SK-N-SH treated with all-trans-retinoic acid at 6 μM for 48 hours (cell line): ENCODE data around the gene HNF1A.

ENCODE experiments used
- ATAC-seq: fragments of 200-7000 bp; cut with Tn5 transposase; 3 replicates; pipeline ENCODE4 v1.9.1; 2020; ENCODE audit warnings: mild to moderate bottlenecking, moderate library complexity
- ARNTL ChIP-seq: fragments of 450-650 bp; formaldehyde crosslinking; IDR thresholded peaks from 2 replicates; pipeline ENCODE4 v1.5.0; 2020; ENCODE audit warnings: low read depth, mild to moderate bottlenecking, moderate library complexity, borderline replicate concordance
- BACH2 ChIP-seq: fragments of 250-450 bp; sonication (Bioruptor Pico); IDR thresholded peaks from 2 replicates; pipeline ENCODE4 v1.9.0; 2021; ENCODE audit warnings: mild to moderate bottlenecking, borderline replicate concordance
- CREB5 ChIP-seq: fragments of 250-450 bp; sonication (Bioruptor Pico); IDR thresholded peaks from 2 replicates; pipeline ENCODE4 v1.5.1; 2020; ENCODE audit warnings: low read depth, mild to moderate bottlenecking, moderate library complexity
- CSRNP3 ChIP-seq: fragments of 250-450 bp; sonication (Bioruptor Pico); IDR thresholded peaks from 2 replicates; pipeline ENCODE4 v1.5.1; 2021; ENCODE audit warnings: mild to moderate bottlenecking, moderate library complexity
- ESRRG ChIP-seq: fragments of 250-450 bp; sonication (Bioruptor Pico); IDR thresholded peaks from 2 replicates; pipeline ENCODE4 v1.6.1; 2021; ENCODE audit warnings: mild to moderate bottlenecking
- GLIS3 ChIP-seq: fragments of 250-450 bp; sonication (Bioruptor Pico); IDR thresholded peaks from 2 replicates; pipeline ENCODE4 v1.5.0; 2020; ENCODE audit warnings: mild to moderate bottlenecking, moderate library complexity
- ISL1 ChIP-seq: fragments of 250-450 bp; sonication (Bioruptor Pico); IDR thresholded peaks from 2 replicates; pipeline ENCODE4 v2.1.2; 2022; ENCODE audit warnings: mild to moderate bottlenecking, moderate library complexity
- OSR1 ChIP-seq: fragments of 250-450 bp; sonication (Bioruptor Pico); IDR thresholded peaks from 2 replicates; pipeline ENCODE4 v1.8.0; 2022; ENCODE audit warnings: moderate library complexity, mild to moderate bottlenecking, inconsistent platforms
- PPARA ChIP-seq: fragments of 250-450 bp; sonication (Bioruptor Pico); IDR thresholded peaks from 2 replicates; pipeline ENCODE4 v1.5.0; 2020; ENCODE audit warnings: mild to moderate bottlenecking, borderline replicate concordance
- RARB ChIP-seq: fragments of 250-450 bp; sonication (Bioruptor Pico); IDR thresholded peaks from 2 replicates; pipeline ENCODE4 v1.8.0; 2021; ENCODE audit warnings: mild to moderate bottlenecking, moderate library complexity
- SNAI2 ChIP-seq: fragments of 250-450 bp; sonication (Bioruptor Pico); IDR thresholded peaks from 2 replicates; pipeline ENCODE4 v1.5.0; 2020; ENCODE audit warnings: mild to moderate bottlenecking, moderate library complexity
- ZC3H10 ChIP-seq: fragments of 250-450 bp; sonication (Bioruptor Pico); IDR thresholded peaks from 2 replicates; pipeline ENCODE4 v1.5.1; 2021; ENCODE audit warnings: mild to moderate bottlenecking, moderate library complexity
- ZFP3 ChIP-seq: fragments of 250-450 bp; sonication (Bioruptor Pico); IDR thresholded peaks from 2 replicates; pipeline ENCODE4 v1.5.0; 2020; ENCODE audit warnings: mild to moderate bottlenecking, moderate library complexity
- ZFP30 ChIP-seq: fragments of 450-650 bp; formaldehyde crosslinking; IDR thresholded peaks from 2 replicates; pipeline ENCODE4 v1.5.0; 2022; ENCODE audit warnings: mild to moderate bottlenecking, moderate library complexity
- ZNF565 ChIP-seq: fragments of 450-650 bp; formaldehyde crosslinking; conservative IDR thresholded peaks from 2 replicates; pipeline ENCODE4 v1.5.0; 2020; ENCODE audit warnings: low read depth, mild to moderate bottlenecking, moderate library complexity
- ZNF70 ChIP-seq: fragments of 450-650 bp; formaldehyde crosslinking; IDR thresholded peaks from 2 replicates; pipeline ENCODE4 v1.5.0; 2020; ENCODE audit warnings: mild to moderate bottlenecking, moderate library complexity
- ZNF8 ChIP-seq: fragments of 450-650 bp; formaldehyde crosslinking; IDR thresholded peaks from 2 replicates; pipeline ENCODE4 v1.5.0; 2020; ENCODE audit warnings: mild to moderate bottlenecking, moderate library complexity
- TF ChIP-seq, protein P1 (sequence below): fragments of 250-450 bp; sonication (Bioruptor Pico); IDR thresholded peaks from 2 replicates; pipeline ENCODE4 v1.5.0; 2020; ENCODE audit warnings: mild to moderate bottlenecking, moderate library complexity

The HNF1A gene

GRCh38 chr12:120997448-120997847 is 19.1 kb downstream of the HNF1A start:
- TF ChIP-seq PPARA (CRISPR knock-in tag) (no peak), ARNTL (CRISPR knock-in tag) (no peak), ZC3H10 (CRISPR knock-in tag) (no peak), BACH2 (CRISPR knock-in tag) (no peak), ZNF565 (CRISPR knock-in tag) (no peak), ZNF8 (CRISPR knock-in tag) (no peak), GLIS3 (no peak), CREB5 (CRISPR knock-in tag) (no peak), ESRRG (CRISPR knock-in tag) (no peak)
- TF ChIP-seq, protein P1, sequence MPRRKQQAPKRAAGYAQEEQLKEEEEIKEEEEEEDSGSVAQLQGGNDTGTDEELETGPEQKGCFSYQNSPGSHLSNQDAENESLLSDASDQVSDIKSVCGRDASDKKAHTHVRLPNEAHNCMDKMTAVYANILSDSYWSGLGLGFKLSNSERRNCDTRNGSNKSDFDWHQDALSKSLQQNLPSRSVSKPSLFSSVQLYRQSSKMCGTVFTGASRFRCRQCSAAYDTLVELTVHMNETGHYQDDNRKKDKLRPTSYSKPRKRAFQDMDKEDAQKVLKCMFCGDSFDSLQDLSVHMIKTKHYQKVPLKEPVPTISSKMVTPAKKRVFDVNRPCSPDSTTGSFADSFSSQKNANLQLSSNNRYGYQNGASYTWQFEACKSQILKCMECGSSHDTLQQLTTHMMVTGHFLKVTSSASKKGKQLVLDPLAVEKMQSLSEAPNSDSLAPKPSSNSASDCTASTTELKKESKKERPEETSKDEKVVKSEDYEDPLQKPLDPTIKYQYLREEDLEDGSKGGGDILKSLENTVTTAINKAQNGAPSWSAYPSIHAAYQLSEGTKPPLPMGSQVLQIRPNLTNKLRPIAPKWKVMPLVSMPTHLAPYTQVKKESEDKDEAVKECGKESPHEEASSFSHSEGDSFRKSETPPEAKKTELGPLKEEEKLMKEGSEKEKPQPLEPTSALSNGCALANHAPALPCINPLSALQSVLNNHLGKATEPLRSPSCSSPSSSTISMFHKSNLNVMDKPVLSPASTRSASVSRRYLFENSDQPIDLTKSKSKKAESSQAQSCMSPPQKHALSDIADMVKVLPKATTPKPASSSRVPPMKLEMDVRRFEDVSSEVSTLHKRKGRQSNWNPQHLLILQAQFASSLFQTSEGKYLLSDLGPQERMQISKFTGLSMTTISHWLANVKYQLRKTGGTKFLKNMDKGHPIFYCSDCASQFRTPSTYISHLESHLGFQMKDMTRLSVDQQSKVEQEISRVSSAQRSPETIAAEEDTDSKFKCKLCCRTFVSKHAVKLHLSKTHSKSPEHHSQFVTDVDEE (CRISPR knock-in tag): no peak
- no peak for ATAC-seq

- ATAC-seq: no peak
- TF ChIP-seq ZC3H10 (CRISPR knock-in tag) (no peak), ARNTL (CRISPR knock-in tag) (no peak)
These were observed 20.1 kb downstream of the HNF1A start for GRCh38 chr12:120998435-120998834.

DNA sequence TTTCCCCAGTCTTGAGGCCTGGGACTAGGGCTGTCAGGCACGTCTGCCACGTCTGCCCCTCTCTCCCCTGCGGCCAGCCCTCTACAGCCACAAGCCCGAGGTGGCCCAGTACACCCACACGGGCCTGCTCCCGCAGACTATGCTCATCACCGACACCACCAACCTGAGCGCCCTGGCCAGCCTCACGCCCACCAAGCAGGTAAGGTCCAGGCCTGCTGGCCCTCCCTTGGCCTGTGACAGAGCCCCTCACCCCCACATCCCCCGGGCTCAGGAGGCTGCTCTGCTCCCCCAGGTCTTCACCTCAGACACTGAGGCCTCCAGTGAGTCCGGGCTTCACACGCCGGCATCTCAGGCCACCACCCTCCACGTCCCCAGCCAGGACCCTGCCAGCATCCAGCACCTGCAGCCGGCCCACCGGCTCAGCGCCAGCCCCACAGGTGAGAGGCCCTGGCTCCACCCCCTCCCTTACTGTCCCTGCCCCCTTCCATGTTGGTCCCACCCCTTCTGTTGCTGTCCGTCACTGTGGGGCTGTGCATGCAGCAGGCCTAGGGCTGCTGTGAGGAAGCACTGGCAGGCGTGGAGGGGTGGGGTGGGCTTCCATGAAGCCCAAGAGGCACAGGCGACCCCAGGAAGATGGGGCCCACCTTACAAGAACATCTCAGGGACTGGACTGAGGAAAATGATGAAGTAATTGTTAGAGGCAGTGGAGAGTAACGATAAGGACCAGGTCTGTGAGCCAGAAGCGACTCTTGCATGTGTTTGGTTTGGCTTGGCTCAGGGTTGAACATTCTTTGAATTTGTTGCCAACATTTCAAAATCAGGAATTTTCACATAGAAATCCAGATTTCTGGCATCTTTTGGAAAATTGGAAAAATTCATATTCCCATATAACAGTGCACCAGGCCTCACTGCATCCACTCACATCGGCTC is 21.1 kb downstream of the HNF1A start:
- peak; percentile 22; the same call in 2 of the 3 replicates for ATAC-seq
- TF ChIP-seq ZFP3 (no peak), ISL1 (CRISPR knock-in tag) (no peak), ESRRG (CRISPR knock-in tag) (no peak), CREB5 (CRISPR knock-in tag) (no peak), RARB (no peak), SNAI2 (CRISPR knock-in tag) (no peak), PPARA (CRISPR knock-in tag) (no peak), ZFP30 (CRISPR knock-in tag) (no peak), BACH2 (CRISPR knock-in tag) (no peak), CSRNP3 (CRISPR knock-in tag) (no peak), ARNTL (CRISPR knock-in tag) (no peak)
- TF ChIP-seq, protein P1 (CRISPR knock-in tag): no peak

DNA sequence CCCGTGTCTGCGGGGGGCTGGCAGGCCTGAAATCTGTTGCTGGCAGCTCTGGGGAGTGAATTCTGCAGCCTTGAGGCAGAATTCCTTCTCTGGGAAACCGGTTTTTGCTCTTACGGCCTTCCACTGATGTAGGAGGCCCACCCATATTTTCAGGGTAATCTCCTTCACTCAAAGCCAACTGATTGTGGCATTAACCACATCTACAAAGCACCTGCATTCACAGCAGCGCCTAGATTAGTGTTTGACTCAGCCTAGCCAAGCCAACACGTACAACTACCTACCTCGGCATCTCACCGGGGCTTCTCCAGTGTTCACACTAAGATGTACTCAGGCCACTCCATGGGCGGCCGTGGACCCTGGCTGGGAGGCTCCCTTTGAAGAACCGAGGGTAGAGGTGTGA is 22.2 kb downstream of the HNF1A start:
- ATAC-seq: no peak
- no peak for TF ChIP-seq SNAI2 (CRISPR knock-in tag)
- no peak for TF ChIP-seq ZFP3
- TF ChIP-seq PPARA (CRISPR knock-in tag): no peak
- no peak for TF ChIP-seq CREB5 (CRISPR knock-in tag)
- TF ChIP-seq RARB: no peak
- TF ChIP-seq ZFP30 (CRISPR knock-in tag): no peak
- no peak for TF ChIP-seq OSR1
- TF ChIP-seq ZNF70 (CRISPR knock-in tag): no peak
